ENCODE results near the gene NNAT.
"Not testable (repeated sequence)": the region's sequence is repeated elsewhere in the genome, so short reads cannot be mapped to it uniquely, and the experiment has no call there.

The NNAT gene

DNA sequence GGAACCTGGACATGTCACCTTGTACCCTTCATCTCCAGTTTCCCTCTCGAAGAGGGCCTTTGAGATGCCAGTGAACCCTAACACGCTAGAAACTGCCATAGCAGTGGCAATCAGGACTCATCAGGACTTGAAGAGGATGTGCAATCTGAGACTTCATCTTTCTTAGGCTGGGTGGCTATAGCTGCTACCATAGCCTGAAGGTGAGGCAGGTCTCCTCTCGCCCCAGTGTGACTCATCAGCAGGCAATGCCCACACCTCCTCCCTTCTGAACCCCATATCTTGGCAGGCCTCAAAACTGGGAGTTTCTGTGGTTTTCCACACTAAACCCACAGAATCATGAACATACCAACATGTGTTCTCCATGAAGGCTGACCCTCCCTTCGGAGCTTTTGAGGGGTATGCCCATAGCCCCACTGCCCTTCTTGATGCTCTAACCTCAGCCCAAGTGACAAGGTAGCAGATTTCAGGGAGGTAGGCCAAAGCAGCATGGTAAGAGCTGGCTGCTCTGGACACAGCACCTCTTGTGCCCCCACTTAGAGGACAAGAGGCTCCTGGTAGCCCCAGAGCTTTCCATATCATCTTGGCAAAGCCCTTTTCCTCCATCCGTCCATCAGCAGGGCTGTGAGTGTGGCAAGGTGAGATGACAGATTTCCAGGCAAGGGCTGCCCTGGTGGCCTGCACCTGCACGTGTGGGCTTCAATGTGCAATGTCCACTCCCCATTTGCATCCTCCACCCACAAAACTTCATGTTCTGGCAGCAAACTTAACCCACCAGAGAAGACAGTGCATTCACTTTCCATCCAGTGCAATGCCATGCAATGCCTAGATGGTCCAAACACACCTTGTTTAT lies 4.0 kb downstream of the NNAT start:
- no peak for DNase-seq (ENCODE audit: low spot score)

DNA sequence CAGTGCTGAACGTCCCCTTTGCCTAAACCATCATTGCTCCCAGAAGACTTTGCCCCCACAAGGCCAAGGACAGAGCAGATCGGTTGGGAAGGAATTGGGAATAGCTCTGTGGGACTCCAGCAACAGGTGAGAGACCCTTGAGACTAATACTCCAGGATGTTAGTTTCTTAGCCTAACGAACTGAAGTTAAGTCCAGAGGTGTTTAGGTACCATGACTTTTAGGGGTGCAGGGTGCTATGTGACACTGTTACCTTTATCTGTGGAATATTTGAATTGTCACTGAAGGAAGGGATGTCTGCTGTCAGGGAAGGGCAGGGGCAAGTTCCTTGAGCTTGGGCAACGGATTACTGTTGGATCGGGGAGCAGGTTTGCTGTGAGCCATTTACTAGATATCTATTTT lies 4.8 kb downstream of the NNAT start:
- no peak for DNase-seq (ENCODE audit: low spot score)

DNA sequence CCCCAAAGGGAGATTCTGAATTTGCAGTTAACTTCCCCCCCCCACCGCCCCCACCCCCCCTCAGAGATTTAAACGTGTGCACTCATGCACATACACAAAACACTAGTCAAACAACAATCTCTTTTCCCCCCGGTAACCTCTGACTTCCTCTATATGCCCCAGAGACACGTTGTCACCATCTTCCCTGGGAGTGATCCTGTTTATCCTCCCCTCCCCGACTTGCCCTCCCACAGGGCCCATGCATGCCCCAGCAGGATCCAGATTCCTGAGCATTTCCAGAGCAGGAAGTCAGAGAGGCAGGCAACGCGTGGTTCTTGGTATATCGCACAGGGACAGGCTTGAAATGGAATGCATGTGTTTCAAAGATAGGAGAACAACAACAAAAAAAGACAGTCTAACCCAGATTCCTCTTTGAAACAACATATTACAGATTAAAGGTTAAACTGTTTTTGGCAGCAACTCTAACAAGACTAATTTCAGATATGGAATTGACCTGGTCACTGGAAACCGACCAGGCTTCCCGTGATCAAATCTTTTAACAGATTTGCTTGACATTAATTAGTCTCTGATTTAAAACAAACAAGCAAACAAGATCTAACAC lies 5.3 kb downstream of the NNAT start:
- DNase-seq (ENCODE audit: low spot score), result no peak

DNA sequence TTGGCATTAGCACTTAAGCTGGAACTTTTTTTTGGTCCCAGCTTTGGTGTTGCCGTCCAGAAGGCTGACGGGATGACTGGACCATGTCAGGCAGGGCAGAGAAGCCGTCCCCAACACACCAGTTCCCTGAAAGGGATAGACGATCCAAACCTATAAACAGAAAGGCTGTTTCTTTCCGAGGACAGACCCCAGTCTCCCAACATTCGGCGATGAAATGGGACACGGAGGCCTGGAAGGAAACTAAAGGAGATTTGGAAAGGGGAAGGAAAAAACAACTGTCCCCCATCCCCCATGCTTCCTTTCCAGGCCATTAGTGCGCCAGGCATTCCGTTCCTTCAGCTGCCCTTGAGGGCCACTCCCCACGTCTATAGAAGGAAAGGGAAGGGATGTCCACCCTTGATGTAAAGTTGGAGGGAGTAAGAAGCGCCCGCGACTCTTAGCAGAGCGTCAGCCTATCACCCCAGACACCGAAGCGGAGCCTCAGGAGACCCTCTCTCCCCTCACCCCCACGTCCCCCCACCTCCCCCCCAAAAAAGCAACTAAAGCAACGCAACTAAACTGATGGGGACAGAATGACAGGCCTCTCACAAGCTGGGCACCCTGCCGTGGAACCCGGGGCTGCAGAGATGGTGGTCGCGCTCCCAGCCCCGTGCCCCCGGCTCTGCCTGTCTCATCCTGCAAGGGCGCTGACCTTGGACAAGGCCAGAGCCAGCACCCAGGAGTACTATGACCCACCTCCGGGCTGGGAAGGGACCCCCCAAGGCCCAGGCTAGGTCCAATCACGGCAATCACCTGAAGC lies 6.0 kb downstream of the NNAT start:
- DNase-seq (ENCODE audit: low spot score), result no peak

DNA sequence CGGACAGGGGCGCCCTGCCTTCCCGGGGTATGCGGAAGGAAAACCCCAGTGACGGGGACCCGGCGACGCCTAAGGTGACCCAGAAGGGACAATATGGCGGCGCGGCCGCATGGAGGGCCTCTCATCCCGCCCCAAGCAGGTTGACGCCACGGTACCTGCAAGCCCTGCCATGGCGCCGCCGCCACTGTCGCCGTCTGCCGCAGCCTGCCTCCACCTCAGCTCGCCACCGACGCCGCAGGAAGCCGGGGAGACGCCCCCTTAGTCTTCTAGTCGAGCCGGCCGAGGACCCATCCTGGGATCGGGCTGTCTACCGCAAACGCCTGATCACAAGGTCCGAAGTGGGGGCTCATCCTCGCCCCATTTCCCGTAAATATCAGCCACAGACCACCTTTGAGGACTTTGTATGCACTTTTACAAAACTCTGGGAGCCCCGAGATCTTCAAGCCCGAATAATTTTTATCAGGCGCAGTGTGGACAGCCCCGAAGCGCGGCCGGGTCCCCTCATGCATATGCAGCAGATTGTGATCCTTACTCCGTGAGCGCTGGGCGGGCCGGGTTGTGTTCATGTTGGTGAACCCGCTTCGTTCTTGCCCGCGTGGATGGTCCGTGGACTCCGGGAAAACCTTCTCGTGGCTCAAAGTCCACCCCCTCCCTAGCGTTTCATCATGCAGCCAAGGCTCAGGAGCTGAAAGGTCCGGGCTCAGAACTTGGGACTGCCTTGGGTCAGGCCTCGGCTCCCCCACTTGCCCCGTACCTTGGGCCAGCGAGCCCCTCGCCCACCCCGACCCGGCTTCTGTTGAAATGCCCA lies 6.8 kb downstream of the NNAT start, which contains the start of gene BLCAP:
Gene BLCAP, minus strand, starts transcription at position 239 of the 808 bp plus-strand sequence. CDS start 8,702 bp downstream, outside the sequence.
- peak; percentile 91 for DNase-seq (ENCODE audit: low spot score)

DNA sequence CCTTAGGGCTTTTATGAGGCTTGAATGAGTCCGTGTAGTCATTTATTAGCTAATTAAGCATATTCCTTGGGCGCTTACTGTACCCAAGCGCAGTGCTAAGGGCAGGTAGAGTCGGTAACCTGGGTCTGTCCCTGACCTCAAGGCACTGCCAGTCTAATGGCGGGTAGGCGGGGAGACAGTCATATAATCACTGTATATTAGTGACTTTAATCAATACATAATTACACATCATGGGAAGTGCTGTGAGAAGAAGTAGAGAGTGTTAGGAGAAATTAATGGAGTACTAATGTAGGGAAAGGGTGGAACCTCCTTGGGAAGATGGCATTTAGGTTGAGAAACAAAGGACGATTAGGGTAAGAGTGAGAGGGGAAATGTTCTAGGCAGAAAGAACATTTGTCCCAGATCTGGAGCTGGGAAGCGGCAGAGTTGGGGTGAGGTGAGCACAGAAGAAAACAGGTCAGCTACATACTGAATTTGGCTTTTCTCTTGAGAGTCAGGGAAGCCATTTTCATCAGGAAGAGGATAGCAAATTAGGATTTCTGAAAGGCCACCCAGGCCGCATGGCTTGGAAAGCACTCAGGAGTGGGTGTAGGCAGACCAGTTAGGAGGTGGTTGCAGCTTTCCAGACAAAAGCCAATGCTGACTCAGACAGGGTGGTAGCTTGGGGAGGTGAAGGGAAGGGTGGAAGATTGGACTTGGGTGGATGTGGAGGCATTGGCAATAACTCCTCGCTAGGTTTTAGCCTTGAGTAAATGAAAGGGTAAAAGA lies 7.6 kb downstream of the NNAT start:
- no peak for DNase-seq (ENCODE audit: low spot score)

DNA sequence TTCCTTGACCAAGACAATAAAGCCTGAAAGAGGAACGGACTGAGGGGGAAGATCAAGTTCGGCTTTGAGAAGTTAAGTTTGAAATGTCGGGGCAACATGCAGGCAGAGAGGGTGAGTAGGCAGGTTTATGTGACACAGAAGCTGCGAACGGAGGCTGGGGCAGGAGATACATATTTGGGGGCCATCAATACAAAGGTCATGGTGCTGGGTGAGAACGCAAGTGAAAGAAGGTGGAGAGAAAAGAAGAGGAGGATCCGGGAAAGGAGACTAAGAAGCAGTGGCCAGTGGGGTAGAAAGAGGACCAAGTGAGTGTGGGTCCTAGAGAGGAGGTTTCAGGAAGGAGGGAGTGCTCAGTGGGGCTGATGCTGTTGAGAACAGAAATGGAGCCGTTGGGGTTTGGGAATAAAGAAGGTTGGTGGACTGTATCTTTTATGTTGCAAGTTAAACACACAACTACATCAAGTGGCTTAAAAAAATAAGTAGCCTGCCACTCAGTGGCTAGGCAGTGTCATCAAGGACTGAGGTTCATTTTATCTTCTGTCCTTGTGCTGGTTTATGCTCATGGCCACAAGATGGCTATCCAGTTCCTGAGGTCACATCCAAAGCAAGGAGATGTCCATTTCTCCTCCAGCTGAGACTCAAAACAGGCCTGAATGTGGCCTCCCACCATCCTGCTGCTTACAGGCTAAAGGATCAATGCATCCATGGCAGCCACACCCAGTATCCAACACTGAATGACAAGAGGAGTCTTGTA lies 8.3 kb downstream of the NNAT start:
- no peak for DNase-seq (ENCODE audit: low spot score)

DNA sequence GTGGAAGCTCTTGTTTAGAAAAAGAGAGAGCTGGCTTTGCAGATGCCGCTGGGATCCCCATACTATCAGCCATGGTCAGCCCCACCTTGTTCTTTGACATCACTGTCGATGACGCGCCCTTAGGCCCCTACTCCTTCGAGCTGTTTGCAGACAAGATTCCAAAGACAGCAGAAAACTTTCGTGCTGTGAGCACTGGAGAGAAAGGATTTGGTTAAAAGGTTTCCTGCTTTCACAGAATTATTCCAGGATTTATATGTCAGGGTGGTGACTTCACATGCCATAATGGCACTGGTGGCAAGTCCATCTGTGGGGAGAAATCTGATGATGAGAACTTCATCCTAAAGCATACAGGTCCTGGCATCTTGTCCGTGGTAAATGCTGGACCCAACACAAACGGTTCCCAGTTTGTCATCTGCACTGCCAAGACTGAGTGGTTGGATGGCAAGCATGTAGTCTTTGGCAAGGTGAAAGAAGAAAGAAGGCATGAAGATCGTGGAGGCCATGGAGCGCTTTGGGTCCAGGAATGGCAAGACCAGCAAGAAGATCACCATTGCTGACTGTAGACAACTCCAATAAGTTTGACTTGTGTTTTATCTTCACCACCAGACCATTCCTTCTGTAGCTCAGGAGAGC lies 9.0 kb downstream of the NNAT start:
- no peak for DNase-seq (ENCODE audit: low spot score)

DNA sequence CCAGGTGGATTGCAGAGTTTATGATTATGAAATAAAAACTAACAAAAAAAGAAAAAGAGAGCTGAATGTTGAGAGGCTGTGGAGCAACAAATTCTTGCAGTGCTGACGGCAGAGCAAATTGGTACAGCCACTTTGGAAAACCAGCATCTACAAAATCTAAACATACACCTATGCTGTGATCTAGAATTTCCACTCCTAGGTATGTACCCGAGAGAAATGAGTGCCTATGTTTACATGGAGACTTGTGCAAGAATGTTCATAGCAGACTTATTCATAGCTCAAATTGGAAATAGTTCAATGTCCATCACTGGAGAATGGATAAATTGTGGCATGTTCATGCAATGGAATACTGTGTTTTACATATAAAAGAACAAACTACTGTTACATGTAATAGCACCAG lies 9.6 kb downstream of the NNAT start:
- DNase-seq (ENCODE audit: low spot score), result no peak

DNA sequence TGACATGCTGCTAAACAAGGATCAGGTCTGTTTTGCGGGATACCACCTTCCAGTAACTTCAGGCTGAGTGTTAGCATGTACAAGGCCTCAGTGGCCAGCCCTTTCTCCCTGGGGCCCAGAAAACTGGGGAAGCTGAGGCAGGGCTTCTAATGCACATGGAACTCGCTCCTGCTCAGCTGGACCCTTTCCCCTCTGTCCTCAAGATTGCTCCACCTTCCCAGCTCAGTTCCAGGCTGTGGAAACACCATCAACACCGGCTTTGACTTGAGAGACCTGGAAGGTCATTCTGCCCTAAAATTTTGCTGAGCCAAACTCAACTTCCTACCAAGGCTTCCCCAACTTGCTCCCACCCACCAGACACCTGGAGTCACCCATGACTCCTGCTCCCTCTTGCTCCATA lies 10.8 kb downstream of the NNAT start:
- DNase-seq (ENCODE audit: low spot score), result no peak

DNA sequence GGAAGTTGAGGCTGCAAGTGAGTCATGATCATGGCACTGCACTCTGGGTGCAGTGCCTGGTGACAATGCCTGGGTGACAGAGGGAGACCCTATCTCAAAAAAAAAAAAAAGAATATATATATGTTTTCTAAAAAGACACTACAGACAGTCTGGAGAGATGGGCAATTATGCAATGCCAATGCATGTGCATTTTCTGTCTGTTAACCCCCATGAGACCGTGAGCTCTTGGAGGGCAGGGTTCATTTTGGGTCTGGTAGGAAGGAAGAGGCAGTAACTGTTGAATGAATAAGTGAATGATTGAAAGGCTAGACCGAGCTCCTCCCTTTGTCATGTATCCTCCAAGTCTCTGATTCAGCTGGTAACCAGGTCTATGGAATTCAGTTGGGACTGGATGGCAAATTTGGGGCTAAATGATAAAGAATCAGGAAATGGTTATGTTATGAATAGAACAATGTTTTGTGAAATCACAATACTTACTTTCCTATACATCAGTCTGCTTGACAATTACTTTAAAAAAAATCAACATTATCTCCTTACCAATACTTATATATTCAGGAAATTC lies 12.2 kb downstream of the NNAT start:
- no peak for DNase-seq (ENCODE audit: low spot score)

DNA sequence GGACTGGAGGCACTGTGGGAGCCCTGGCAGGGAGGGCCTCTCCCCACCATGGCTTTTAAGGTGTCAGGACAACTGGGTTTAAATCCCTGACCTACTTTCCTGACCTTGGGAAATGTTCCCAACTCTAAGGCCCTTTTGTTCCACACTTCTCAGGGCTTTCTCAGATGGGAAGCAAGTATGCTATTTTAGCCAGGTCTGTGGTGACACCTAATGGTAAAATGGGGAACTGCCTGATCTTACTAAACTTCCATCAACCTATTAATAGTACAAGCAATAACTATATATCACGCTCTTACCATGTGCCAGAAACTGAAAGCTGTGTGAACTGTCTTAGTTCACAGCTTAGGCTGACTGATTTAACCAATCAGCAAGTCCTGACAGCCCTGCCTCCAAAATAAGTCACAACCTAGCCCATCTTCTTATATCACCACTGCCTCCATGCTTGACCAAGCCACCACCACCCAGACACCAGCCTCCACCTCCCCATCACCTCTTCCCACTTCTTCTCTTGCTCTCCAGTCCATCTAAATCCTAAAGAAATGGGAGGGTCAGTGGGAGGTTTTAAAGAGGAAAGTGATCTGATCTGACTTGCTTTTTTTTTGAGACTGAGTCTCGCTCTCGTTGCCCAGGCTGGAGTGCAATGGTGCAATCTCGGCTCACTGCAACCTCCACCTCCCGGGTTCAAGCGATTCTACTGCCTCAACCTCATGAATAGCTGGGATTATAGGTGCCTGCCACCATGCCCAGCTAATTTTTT lies 13.5 kb downstream of the NNAT start:
- peak; percentile 88 for DNase-seq (ENCODE audit: low spot score)

DNA sequence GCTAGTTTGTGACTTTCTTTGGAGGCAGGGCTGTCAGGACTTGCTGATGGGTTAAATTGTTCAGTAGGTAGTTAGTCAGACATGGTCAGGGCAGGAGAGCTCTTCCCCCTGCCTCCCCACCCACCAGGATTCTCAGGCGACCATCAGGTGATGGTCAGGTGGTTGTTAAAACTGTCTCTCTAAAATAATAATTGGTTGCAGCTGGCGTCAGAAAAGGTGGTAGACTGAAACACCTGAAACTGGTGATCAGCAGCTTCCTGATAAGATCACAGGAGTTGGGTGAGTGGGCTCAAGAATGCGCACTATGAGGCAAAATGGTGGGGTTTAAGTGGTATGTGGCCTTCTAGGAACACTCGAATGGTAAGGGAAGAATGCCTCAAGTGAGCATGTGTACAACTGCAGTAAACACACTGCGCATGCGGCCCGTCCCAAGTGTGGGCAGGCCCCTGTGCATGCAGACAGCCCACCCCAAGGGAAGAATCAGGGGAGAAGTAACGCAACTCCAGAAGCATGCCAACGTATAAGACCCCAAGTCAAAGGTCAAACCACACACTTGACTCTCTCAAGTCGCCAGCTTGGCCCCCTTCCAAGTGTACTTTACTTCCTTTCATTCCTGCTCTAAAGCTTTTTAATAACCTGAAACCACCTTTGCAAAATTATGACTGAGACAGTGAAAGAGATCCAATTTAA lies 14.5 kb downstream of the NNAT start:
- DNase-seq (ENCODE audit: low spot score), result no peak

DNA sequence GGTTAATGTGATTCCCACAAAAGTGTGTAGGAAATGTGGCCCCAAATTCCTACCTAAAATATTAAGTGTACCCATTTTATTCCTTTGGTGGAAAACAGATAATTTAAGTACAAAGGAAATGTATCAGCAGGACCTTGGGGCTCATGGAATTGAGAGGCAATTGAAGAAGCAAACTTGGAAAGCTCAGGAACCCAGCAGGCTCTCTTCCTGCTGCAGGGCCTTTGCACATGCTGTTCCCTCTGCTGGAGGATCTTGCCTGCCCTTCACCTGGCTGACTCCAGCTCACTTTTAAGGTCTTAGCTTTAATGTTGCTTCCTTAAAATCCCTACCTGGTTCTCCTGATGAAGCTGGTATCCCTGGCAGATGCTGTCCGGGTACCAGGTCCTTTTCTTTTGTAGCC lies 16.5 kb downstream of the NNAT start:
- no peak for DNase-seq (ENCODE audit: low spot score)

DNA sequence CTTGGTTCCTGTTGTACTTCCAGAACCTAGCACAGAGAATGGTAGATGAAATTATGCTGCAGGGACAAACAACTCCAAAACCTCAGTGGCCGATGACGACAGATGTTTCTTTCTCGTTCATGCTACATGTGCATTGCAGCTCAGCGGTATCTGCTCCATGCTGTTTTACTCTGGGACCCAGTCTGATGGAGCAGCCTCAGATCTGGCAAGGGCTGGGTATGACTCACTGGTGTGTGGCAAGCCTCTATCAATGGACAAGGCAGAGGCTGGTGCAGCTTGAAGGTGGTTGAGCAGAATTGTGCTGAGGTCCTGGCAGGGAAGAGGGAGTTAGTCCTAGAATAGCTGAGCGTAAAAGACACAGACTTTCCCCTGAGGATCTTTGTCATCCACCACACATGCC lies 17.0 kb downstream of the NNAT start:
- no peak for DNase-seq (ENCODE audit: low spot score)

DNA sequence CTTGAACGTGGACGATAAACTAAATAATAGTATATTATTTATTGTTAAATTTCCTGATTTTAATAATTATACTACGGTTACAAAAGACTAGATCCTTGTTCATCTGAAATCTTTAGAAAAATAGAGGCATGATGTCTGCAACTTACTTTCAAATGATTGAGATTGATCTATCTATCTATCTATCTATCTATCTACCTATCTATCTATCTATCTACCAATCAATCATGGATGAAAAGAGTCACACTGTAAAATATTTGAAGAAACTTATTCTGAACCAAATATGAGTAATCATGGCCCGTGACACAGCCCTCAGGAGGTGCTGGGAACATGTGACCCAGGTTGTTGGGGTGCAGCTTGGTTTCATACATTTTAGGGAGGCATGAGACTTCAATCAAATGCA lies 18.4 kb downstream of the NNAT start:
- no peak for DNase-seq (ENCODE audit: low spot score)

DNA sequence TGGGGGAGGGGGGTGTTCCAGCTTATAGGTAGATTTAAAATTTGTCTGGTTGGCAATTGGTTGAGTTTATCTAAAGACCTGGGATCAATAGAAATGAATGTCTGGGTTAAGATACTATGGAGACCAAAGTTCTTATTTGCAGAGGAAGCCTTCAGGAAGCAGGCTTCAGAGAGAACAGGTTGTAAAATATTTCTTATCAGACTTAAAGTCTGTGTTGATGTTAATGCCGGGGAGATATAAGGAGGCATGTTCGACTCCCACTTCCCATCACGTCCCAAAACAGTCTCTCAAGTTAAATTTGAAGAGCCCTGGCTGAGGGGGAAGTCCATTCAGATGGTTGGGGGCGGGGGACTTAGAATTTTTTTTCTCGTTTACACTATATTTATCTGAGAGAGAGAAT lies 19.0 kb downstream of the NNAT start:
- DNase-seq (ENCODE audit: low spot score), result no peak

DNA sequence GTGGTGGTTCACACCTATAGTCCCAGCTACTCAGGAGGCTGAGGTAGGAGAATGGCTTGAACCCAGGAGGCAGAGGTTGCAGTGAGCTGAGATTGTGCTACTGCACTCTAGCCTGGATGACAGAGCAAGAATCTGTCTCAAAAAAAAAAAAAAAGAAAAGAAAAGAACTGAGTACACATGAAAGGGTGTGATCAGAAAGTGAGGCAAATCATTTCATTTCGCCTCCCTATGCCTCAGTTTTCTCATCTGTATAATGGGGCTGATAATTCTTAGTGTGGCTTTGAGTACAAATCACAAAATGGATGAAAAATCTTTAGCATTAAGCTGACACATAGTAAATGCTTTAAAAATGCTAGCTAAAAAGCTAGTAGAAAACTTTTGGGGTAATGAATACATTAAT lies 19.8 kb downstream of the NNAT start:
- DNase-seq (ENCODE audit: low spot score), result not testable (repeated sequence)

All from Ammon's horn (tissue), 1 donor.